GM23338 (cell line): ENCODE data around the gene MRPL52.

ENCODE experiments used
- CREB1 ChIP-seq: fragments of 250-450 bp; sonication (Bioruptor Pico); IDR thresholded peaks from 2 replicates; pipeline ENCODE4 v1.5.0; 2020; ENCODE audit warnings: low read depth, mild to moderate bottlenecking, moderate library complexity
- CTCF ChIP-seq, 2 experiments: fragments of 200-600 bp in 1 of 2; sonication (generic) in 1 of 2; conservative IDR thresholded peaks; 2 replicates each; pipeline versions ENCODE4 v1.5.1 to v1.6.1; 2016 to 2017; ENCODE audit warnings: antibody characterized with exemption in 2 of 2, low read depth in 2 of 2, mild to moderate bottlenecking in 2 of 2, moderate library complexity in 1 of 2
- ETS1 ChIP-seq: IDR thresholded peaks from 2 replicates; pipeline ENCODE4 v1.6.1; 2016; ENCODE audit warnings: antibody characterized with exemption
- EZH2 ChIP-seq: fragments of 200-600 bp; sonication (generic); IDR thresholded peaks from one replicate; pipeline ENCODE4 v1.8.0; 2017; ENCODE audit warnings: antibody characterized with exemption, mild to moderate bottlenecking, low read depth; ENCODE audit not compliant: unreplicated experiment
- REST ChIP-seq: IDR thresholded peaks from one replicate; pipeline ENCODE4 v1.6.1; 2018; ENCODE audit warnings: antibody characterized with exemption; ENCODE audit not compliant: unreplicated experiment
- ZNF114 ChIP-seq: fragments of 250-450 bp; sonication (Bioruptor Pico); IDR thresholded peaks from 2 replicates; pipeline ENCODE4 v1.5.0; 2020; ENCODE audit warnings: mild to moderate bottlenecking, moderate library complexity
- ZNF462 ChIP-seq: fragments of 250-450 bp; sonication (Bioruptor Pico); IDR thresholded peaks from 2 replicates; pipeline ENCODE4 v1.5.0; 2020; ENCODE audit warnings: mild to moderate bottlenecking, moderate library complexity

GRCh38 chr14:22875748-22876319 is 46.1 kb downstream of the MRPL52 start:
- TF ChIP-seq CTCF (conservative IDR thresholded peaks at IDR 0.05; ENCODE audit: low read depth in 2 of 2) (no peak), EZH2 (no peak), ZNF114 (no peak), ETS1 (no peak), REST (no peak), ZNF462 (CRISPR knock-in tag) (no peak), CREB1 (CRISPR knock-in tag) (no peak)
